GM21825 (cell line): ENCODE data around the gene FUT8.

Experiments
- ATAC-seq: cut with Tn5 transposase; IDR thresholded peaks from one replicate; pipeline ENCODE4 v1.9.1; 2021; ENCODE audit warnings: mild to moderate bottlenecking, moderate library complexity; ENCODE audit not compliant: unreplicated experiment

FUT8 gene

GRCh38 chr14:65753061-65753460, 340.5 kb downstream of the FUT8 start:
- no peak for ATAC-seq

GRCh38 chr14:65755331-65755730, 342.8 kb downstream of the FUT8 start:
- ATAC-seq, result no peak

DNA sequence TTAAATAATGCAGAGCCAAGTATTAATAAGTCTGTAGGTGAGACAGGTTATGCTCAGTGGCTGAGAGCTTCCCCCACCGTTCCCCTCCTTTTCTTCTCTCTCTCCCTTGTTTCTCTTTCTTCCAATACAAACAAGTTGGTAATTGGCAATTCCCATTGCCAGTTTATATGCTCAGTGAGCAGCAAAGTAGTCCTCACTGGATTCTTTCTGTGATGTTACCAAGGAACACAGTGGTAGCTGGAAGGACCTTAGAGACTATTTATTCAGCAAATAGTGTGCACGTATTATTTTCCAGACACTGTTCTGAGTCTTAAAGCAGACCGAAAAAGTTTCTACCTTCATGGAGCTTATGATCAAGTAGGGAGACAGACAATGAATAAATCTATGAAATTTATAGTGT, 344.4 kb downstream of the FUT8 start:
- no peak for ATAC-seq

DNA sequence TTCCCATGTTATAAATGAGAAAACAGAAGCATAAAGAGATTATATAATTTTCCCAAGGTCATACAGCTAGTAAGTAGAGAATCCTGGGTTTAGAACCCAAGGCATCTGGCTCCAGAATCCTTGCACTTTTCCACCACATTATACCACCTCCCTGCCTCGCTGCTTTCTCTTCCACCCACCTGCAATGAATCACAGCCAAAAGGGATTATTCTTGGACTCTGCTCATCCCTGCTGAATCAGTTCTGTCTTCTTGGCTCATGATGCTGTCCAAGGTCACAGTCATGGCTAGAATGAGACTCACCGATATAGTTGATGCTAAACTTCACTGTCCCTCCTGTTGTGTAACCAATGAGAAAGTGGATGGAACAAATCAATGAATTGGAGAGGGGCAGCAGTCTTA, 356.6 kb downstream of the FUT8 start:
- no peak for ATAC-seq

DNA sequence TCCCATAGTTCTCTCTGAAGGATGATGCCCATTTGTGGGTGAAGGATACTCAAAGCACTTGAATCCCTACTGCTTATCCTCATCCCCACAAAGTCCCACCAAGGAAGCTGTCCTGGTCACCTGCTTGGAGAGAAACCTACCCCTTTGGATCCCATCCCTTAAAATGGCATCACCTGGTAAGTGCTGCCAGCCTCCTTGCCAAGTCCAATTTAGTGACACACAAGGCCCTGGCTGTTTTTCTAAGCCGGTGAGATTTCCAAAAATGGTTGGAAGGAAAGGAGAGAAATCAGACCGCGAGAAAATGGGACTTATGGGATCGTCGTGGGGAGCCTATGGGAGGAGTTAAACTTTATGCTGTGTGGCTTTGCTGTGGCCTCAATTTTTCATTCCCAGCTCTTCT, 358.2 kb downstream of the FUT8 start:
- ATAC-seq, result no peak

DNA sequence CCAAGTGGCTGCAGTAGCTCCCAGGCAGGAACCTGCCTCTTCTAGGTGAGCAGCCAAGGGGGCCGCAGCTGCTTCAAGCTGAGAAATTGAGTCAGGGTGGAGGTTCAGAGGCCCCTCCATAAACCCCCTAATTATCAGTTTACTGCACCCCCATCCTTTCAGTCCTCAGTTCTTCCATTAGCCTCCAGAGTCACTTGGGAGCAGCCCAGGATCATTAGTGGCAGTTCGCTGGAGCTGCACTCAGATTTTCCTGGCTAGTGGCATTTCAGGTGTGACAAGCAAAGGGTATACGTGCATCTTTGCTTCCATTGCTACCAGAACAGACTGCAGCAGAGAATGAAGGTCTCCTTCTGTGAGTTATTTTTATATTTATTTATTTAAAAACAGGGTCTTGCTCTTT, 358.7 kb downstream of the FUT8 start:
- no peak for ATAC-seq

DNA sequence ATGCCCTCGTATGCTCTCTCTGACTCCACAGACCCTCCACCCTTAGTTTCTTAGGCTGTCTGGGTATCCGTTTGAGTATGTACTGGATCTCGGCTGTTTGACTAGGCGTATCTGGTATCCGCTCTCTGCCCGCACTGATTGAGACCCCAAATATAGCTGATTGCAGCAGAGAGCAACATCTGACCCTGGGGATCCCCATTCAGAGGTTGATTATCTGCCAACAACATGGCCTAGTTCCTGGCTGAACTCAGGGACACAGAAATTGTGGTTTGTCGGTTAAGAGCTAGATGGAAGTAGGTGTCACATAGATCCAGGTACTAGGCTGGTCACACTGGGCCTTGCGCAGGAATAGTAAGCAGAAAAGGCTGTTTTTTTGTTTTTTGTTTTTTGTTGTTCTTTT, 359.9 kb downstream of the FUT8 start:
- no peak for ATAC-seq

DNA sequence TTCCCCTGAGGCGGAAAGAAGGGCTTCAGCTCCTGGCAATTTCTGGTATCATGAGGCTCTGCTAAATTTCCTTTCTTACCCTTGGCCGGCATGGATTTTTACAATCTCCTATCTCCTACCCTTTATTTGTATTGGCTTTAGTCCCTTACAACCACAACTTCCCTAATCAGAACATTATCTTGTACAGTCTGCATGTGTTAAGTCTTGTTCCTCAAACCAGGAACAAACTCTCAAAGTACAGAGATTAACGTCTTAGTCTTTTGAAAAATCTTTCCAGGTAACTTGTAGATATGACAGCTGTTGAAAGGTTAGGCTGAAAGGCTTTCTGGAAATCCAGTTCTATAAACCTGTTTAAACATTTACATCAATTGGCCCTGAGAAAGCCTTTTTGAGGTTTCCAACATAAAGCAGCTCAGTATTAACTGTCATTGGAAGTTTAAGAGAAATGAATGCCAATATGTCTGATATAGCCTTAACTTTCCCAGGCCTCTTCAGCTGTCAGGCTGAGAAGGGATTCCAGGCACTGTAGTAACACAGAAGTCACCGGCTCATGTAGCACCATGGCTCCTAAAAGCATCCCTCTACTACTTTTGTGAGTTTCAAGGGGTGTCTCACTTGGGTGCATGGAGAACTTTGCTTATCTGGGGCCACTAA, 360.5 kb downstream of the FUT8 start:
- no peak for ATAC-seq

DNA sequence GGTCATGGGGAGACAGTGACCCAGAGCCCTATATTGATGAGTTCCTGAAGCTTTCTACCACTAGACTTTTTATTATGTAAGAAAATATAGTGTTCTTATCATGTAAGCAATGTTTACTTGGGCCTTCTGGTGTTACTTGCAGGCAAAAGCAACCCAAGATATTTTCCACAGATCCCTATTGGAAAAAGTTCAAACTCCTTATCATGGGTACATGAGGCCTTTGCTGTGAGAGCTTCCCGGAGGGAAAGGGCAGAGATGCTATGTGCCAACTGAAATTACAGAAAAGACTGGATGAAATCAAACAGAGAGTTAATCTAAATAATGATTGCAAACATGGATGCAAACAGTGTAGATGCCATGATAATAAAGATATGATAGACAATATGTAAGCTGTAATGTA, 361.5 kb downstream of the FUT8 start:
- ATAC-seq, result no peak

- ATAC-seq, result no peak
These were observed 363.8 kb downstream of the FUT8 start for GRCh38 chr14:65776193-65776852.

GRCh38 chr14:65780566-65780965, 368.0 kb downstream of the FUT8 start:
- ATAC-seq, result no peak

GRCh38 chr14:65783101-65783500, 370.6 kb downstream of the FUT8 start:
- no peak for ATAC-seq

- ATAC-seq, result no peak
These were observed 371.0 kb downstream of the FUT8 start for GRCh38 chr14:65783576-65783975.

DNA sequence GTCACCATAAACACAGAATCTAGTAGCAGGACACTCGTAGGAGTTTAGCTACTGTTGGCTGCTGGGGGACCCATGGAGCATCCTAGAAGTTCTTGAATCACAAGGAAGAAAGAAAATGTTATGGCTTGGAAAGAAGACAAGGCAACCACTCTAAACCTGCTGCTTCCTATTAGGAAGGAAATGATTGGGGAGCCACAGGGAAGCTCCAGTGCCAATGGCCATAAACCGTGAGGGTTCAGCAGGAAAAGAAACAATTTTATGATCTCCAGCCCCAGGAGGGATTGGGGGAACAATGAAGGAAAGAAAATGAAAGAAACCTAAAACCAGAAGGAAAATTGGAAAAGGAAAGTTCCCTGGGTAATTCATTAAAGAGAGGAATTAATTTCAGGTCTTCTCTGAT, 372.0 kb downstream of the FUT8 start:
- ATAC-seq, result no peak

- no peak for ATAC-seq
These were observed 374.9 kb downstream of the FUT8 start for GRCh38 chr14:65787461-65787860.

- ATAC-seq, result no peak
These were observed 376.3 kb downstream of the FUT8 start for GRCh38 chr14:65788876-65789275.

DNA sequence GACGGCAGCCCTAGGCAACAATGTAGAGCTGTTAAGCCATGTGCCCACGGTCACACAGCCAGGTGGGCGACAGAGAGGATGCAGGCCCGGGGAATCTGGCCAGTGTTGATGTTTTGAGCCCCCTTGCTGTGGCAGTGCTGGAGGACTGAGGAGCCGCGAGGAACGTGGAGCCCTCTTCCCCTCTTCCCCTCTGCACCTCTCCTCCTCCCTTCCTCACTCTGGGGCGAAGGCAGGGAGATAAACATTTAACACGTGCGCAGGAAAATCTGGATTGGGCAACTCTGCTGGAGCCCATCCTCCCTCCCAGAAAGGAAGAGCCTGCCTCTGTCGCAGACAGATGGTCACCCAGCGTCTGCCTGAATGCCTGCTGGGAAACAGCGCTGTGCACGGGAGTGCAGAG, 376.8 kb downstream of the FUT8 start:
- ATAC-seq, result no peak

GRCh38 chr14:65790172-65790815, 377.8 kb downstream of the FUT8 start:
- ATAC-seq, result no peak

DNA sequence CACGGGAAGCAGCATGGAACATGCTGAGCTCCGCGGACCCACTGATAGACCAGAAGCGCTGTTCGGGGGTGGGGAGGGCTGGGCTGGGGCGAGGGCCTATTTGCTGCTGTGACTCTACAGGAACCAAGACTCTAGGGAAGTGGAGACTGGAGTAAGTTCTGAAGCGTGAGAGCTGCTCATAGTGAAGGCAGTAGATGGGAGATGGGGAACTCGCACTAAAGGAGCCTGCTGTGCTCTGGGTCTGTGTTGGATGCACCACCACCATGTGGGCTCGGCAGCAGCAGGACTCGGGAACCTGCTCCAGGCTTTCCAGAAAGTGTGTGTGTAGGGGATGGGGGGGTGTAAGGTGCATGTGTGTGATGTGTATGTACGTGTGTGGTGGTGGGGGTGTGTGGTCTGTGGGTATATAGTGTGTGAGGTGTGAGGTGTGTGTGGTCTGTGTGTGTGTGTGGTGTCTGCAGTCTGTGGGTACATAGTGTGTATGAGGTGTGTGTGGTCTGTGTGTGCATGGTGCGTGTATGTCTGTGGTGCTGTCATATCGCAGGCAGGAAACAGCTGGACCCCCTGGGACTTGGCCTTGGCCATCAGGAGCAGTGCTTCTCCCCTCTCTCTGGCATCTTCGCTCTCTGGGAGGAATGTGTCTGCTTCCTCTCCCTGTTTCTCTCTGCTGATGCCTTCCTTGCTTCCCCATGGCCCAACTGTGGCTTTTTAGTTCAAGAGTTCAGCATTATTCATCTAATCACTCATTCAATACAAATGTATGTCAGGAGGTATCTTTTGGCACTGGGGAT, 378.9 kb downstream of the FUT8 start:
- no peak for ATAC-seq

DNA sequence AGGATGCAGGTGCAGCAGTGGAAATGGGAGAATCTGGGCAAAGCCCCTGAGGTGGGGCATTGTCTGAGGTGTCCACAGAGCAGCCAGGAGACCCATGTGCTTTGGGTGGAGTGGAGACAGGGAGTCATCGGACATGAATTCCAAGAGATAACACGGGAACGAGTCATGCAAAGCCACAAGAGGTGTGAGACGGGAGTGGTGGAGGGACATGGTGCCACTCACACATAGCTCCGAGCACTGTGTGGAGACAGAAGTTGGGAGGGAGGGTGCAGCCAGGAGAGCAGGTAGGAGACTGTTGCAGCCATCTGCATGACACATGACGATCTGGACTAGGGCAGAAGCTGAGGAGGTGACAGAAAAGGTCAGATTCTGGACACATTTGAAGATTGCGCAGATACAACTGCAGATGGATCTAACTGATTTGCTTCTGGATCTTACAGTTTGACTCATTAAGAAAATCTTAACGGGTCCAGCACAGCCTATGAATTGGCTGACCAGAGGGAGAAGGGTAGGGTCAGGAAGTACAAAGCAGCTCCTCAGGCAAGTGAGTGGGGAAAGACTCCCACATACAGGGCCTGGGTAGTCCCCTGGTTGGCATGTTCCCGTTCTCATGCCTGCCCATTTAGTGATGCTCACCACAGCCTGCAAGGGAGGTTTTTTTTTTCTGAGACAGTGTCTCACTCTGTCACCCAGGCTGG, 379.8 kb downstream of the FUT8 start:
- ATAC-seq, result no peak
